CD4-positive, alpha-beta T cell treated with Interleukin-6 at 100 ng/mL for 8 hours (primary cell): ENCODE results near the gene EPHA8.

Experiments used
- DNase-seq: peaks from one replicate; pipeline ENCODE4 v3.0.0-alpha.2; 2020; ENCODE audit warnings: mixed read lengths, low spot score

Gene EPHA8

DNA sequence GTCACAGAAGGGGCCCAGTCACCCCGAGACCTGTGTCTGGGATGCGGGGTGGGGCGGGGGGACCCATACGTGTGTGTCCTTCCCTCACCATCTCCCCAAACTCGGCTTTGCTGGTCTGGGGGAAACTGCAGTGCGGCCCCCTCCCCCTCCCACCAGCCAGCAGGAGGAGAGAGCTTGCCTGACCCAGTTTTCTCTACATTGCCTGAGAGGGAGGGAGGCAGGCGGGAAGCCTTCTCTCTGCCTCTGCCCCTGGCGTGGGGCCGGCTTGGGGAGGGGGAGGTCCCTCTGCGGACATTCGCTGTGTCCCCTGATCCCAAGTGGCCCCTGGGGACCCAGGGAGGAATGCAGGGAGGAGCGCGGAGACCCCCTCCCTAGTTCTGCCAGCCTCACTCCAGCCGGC is 3.9 kb downstream of the EPHA8 start:
- no peak for DNase-seq

DNA sequence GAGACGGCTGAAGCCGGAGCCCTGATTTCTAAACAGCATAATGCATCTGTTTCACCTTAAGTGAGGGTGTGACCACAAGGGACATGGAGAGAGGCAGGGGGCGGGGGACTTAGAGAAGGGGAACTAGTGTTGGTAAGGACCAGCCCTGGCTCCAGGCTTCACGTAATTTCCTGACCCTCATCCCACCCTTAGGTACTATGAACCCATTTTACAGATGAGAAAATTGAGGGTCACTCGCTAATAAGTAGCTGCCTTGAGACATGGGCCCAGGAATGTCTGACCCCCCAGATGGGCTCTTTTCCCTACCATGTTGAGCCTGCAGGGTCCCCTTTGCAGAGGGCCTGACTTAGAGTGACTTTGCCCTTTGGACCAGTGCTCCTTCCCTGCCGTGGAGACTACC is 4.7 kb downstream of the EPHA8 start:
- DNase-seq: no peak

DNA sequence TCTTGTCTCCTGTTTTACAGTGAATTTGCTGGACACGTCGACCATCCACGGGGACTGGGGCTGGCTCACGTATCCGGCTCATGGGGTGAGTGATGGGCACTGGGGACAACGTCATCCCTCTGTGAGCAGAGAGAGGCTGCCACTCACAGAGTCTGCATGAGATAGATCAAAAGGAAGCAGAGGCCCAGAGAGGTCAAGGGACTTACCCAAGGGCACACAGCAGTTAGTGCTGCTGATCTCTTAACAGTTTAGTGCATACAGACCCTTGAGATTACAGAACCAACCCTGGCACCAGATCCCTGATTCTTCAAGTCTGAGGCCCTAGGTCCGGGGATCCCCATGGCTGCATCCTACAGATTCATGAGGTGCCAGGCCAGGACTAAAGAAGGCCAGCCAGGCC is 6.0 kb downstream of the EPHA8 start:
- no peak for DNase-seq

DNA sequence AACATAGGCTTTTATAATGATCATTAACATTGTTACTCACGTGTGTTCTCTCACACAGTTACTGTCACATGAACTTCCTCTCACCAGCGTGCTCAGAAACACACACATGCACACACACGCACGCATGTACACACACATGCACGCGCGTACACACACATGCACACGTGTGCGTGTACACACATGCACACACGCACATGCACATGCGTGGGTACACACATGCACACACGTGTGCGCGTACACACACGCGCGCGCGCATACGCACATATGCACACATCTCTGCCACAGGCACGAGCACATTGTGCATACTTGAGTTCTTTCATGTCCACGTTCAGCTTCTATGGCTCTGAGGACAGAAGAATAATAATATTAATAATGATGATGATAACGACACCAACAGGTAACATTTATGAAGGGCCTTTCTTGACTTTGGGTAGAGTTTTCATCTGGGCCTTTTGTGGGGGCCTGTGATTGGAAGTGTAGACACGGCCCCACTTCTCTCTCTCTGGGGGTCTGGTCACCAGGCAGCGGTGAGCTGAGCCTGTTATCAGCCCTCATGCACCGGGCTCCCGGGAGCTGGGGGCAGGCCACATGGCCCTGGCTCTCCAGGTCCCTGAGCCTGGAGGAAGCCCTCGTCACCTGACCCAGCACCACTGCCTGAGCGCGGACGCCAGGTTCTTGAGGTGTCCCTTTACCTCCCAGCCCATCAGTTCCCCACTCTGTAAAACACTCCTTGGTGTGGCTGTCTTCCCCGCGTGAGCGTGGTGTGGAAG is 7.0 kb downstream of the EPHA8 start:
- no peak for DNase-seq

DNA sequence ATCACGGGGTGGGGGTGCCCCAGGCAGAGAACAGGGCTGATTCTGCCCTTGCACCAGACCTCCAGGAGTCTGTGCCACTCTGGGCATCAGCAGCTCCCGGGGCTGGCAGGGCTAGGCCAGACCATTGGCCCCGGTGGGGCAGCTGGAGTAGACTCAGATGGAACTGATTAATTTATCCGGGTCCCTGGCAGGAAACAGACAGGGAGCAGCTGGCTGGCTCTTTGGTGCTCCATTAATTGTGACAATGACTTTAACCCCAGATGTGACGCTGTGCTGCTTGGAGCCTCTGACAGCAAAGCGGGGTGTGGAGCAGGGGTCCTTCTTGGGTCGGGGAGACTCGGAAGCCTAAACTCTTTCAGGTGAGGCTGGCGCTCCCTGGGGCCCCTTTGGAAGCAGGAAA is 9.5 kb downstream of the EPHA8 start:
- no peak for DNase-seq

DNA sequence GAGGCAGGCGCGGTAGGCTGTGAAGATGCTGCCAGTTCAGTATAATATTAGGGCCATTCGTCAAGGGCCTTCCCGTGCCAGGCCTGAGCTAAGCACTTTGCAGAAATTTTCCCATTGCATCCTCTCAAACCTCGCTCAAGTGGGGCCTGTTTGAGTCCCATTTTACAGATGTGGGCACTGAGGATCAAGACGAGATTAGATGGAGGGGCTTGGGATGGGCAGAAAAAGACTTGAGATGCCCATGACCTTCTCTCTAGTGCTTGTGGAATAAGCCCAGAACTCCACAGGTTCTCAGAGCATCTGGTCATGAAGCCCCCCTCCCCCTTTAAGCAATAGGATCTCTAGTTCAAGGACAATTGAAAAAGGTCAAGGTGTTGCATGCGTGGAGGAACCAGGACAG is 9.9 kb downstream of the EPHA8 start:
- DNase-seq: no peak

DNA sequence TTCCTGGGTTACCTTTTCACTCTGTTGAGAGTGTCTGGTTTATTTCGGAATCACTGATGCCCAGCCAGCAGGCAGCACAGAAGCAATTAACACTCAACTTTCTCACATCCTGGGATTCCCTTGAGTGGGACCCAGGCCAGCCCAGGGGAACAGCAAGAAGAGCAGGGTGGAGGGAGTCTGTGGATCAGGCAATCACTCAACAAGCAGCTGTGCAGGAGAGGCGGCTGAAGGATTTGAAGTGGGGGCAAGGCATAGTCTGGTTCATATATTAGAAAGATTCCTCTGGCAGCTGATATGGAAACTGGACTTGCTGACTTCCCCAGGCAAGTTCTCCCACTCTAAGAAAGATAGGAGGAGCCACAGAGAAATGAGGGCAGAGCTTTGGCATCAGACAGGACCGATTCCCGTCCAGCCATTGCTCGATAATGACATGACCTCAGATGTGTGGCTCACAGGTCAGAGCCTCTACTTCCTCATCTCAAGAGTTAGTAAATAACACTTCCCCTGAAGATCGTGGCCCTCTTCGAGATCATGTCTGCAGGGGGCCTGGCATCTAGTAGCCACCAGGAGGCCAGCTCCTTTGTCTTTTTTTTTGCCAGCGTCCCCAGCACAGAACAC is 12.4 kb downstream of the EPHA8 start:
- no peak for DNase-seq

DNA sequence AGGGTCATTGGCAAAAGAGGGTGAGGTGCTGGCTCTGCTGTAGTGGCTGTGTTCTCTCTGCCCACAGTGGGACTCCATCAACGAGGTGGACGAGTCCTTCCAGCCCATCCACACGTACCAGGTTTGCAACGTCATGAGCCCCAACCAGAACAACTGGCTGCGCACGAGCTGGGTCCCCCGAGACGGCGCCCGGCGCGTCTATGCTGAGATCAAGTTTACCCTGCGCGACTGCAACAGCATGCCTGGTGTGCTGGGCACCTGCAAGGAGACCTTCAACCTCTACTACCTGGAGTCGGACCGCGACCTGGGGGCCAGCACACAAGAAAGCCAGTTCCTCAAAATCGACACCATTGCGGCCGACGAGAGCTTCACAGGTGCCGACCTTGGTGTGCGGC is 12.9 kb downstream of the EPHA8 start:
- no peak for DNase-seq

DNA sequence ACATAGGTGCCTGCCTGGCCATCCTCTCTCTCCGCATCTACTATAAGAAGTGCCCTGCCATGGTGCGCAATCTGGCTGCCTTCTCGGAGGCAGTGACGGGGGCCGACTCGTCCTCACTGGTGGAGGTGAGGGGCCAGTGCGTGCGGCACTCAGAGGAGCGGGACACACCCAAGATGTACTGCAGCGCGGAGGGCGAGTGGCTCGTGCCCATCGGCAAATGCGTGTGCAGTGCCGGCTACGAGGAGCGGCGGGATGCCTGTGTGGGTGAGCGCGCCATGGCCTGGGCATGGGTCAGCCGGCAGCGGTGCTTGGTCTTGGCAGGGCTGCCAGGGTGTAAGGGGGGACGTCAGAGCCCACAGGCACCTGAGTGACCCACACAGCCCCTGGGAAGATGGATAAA is 13.3 kb downstream of the EPHA8 start:
- no peak for DNase-seq

DNA sequence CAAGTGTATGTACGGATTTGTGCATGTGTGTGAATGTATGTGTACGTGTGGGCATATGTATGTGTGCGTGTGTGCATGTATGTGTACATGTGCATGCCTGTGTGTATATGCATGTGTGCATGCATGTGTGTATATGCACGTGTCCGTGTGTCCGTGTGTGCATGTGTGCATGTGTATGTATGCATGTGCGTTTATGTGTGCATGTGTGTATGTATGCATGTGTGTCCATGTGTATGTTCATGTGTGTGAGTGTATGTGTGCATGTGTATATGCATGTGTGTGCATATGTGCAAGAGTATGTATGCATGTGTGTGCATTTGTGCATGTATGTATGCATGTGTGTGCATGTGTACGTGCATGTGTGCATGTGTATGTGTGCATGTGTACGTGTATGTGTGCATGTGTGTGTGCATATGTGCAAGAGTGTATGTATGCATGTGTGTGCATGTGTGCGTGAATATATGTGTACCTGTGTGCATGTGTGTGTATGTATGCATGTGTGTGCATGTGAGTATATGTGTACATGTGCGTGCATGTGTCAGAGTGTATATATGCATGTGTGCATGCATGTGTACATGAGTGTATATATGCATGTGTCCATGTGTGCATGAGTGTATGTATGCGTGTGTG is 15.6 kb downstream of the EPHA8 start:
- DNase-seq: no peak

DNA sequence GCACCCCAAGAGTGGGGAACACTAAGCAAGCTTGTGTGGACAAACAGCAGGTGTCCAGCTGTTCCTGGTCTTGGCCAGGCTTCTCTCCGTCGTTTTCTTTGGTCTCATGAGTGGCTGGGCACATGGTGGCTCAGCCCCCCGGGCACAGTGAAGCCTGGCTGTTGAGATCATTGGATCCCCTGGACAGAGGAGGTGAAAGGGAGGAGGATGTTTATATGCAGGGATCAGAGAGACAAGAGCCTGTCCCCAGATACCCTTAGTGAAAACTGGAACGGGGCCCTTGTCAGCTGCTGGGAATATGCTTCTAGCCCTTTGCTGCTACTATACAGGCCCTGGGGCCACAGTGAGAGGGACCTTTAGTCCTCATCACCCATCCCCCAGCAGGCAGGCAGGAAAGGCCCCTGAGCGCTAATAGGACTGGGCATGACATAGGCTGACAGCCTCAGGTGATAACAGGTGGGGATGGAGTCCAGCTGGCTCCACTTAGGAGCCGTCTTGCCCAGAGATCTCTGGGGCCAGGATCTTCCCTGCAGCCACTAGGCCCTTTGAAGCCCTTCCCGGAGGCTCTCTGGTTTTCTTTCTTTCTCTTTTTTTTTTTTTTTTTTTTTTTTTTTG is 16.4 kb downstream of the EPHA8 start:
- DNase-seq: no peak

DNA sequence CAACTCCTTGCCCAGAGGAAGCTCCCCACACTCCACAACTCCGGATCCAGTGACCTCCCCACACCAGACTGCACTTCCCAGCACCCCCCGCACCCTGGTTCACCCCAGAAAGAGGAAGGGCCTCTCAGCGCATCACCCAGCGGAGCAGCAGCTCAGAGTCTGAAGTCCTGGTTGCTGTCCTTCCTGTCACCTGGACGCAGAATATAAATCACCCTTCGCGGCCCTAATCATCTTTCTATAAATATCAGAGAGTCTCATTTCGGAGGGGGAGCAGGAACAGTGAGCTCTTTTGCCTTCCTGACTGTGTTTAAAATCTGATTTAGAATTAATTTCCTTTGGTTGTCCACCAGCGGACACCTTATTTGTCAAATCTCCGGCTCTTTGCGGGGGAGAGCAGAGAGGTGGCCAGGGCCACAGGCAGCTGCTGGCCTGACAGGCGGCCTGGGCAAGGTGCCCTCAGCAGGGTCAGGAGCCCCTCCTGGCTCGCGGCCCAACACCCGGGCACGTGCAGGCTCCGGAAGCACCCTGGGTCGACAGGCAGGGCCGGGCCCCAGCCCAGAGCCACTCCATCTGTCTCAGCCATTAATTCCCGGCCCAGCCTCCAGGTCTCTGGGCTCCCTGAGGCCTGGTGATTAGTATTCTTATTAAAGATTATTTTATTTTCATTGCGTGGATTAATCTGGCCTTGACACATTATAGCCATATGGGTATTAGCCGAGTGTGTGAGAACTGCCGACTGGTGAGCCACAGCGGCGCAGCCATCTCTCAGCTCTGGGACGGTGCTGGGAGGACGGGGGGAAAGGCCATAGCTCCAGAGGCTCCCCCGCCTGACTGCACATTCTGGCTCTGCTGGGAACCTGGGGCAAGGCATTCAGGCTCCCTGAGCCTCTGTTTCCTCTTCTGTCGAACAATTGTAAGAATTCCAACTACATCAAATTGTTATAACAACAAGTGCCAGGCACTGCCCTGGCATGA is 19.7 kb downstream of the EPHA8 start:
- no peak for DNase-seq

DNA sequence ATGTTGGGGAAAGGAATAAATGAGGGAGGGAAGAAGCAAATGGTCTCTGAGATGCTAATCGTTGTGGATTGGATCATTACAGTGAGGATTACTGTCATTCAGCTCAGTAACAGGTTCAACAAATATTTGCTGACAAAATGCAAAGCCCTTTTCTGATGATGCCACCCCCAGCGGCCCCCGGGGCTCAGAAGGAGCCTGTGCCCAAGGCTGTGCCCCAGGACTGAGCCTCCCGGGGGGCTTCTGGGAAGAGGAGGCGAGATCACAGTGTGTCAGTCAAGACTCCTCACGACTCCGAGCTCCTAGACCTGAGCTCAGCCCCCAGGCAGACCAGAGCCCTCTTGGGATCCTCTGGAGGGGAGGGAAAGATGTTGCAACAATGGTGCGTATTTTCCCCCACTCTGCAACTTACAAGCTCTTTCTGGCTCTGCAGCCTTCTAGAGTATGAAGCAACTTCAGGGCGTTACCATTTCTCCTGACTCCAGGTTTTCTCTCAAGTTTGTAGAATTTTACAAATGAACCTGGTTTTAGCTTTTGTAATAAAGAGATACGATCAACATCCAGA is 20.8 kb downstream of the EPHA8 start:
- DNase-seq: no peak

DNA sequence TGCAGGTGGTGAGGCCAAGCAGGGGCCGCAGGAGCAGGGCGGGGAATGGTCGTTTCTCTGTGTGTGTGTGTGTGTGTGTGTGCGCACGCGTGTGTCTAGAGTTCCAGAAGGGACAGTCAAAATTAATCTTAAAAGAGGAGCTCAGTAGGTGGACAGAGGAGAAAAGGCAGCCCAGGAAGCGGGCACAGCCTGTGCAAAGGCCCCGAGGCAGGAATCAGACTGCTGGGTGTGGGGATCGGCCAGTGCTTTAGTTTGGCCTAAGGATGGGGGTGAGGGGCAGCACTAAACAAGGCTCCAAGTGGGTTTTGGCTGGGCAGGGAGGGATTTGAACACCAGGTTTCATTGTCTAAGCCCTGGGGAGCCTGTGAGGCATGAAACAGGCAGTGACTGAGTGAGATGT is 21.7 kb downstream of the EPHA8 start:
- DNase-seq: no peak

DNA sequence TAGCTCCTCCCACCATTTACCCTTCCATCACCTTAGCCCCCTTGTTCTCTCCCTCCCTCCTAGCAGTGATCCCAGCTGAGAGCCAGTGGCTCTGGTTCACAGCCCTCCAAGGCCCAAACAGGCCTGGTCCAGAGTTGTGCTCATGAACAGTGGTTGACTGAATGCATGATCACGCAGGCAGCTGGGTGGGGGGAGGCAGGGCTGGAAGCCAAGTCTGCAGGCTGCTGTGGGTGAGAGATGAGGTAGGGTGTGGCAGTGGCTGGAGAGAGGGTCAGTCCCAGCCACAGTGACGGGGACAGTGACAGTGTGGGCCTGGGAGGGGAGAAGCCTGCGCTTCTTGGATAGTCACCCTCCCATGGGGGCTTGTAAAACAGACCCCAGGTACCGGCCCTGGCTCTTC is 22.2 kb downstream of the EPHA8 start:
- no peak for DNase-seq

DNA sequence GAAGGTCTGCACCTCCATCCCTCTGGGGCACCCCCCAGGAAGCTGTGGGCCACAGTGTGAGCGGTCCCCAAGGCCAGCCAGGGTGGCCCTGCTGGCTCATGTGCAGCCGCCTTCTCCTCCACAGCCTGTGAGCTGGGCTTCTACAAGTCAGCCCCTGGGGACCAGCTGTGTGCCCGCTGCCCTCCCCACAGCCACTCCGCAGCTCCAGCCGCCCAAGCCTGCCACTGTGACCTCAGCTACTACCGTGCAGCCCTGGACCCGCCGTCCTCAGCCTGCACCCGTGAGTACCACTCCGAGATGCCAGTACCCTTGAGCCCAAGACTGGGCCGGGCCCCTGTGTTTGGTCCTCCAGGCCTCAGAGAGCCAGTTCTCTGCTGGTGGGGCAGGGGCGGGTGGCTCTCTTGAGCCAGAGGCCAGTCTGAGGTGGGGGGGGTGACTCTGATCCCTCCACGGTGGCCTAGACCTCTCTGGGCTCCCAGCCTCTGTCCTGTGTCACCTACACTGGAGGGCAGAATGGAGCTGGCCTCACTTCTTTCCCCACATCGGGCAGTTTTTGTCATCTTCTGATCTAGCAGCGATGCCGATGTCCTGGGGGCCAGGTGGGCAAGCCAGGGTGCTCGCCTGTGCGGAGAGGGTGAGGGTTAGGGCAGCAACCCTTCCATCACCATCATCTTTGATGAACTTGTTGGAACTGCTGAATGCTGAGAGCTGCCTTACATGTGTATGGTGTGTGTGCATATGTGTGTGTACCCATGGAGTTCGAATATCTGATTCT is 23.3 kb downstream of the EPHA8 start:
- DNase-seq: no peak

DNA sequence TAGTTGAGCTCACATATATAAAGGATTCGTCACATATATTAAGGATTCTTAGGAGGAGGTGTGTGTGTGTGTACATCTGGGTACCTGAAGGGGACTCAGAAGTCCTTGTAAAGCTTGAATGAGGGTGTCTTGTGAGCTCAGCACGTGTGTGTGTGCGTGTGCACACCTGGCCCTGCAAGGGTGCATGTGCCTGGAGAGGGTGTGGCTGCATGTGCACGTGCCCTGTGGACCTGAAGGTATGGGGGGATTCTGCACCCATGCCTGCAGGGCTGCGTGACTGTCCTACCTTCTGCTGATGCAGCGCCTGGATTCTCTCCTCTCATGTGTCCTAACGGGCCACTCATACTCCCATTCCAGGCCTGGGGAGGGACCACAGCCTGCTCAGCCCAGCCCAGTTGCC is 24.0 kb downstream of the EPHA8 start:
- no peak for DNase-seq

DNA sequence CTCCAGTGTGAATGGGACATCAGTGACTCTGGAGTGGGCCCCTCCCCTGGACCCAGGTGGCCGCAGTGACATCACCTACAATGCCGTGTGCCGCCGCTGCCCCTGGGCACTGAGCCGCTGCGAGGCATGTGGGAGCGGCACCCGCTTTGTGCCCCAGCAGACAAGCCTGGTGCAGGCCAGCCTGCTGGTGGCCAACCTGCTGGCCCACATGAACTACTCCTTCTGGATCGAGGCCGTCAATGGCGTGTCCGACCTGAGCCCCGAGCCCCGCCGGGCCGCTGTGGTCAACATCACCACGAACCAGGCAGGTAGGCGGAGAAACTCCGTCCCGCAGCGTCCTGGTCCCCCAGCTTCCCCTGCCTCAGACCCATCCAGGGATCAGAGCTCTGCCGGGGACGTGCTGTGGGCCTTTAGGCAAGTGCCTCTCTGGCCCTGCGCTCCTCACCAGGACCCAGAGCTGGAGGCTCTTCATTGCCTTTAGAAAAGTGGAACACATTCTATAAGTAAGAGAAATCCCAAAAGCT is 25.7 kb downstream of the EPHA8 start:
- no peak for DNase-seq

DNA sequence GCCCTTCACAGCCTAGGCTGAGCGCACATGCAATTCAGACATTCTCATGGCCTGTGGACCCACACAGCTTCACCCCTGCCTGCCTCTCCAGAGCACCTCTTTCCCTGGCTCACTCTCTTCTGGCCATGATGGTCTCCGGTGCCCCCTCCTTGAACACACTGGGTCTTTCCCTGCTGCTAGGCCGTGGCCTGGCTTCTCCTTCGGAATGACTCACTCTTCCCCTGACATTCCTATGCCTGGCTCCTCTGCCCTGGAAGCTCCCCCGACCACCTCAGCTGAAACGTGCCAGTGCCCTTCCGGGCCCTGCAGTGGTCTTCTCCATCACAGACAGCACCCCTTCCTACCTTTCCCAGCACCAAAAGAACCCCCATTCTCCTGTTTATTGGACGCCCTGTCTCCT is 28.3 kb downstream of the EPHA8 start:
- no peak for DNase-seq

DNA sequence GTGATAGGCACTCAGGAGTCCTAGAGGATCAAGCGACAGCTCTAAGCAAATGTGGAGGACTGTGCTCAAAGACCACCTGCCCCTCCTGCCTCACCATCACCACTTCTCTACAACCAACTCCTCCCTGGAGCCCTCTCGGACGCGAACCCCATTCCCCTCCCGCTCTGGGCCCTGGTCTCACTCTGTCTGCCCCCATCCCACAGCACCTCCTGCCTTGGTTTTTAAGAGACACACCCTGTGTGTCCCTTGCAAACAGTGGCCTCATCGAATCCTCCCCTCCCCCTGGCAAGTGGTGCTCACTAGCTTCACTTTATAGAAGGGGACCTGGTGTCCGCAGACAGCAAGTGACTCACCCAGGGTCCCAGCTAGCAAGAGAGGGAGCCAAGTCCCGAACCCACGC is 28.8 kb downstream of the EPHA8 start:
- DNase-seq: no peak
